Nephron progenitor cell (in vitro differentiated cells): ENCODE data around the gene NPSR1.

Experiments used
- DNase-seq: peaks from one replicate; pipeline ENCODE4 v3.0.0; 2021
- H3K27ac Mint-ChIP-seq: 2 replicates; pipeline ENCODE4 v1.8.0; 2021; ENCODE audit warnings: mild to moderate bottlenecking, moderate library complexity, mixed read lengths
- H3K27me3 Mint-ChIP-seq: 2 replicates; pipeline ENCODE4 v1.8.0; 2021; ENCODE audit warnings: mild to moderate bottlenecking, low read depth, mixed read lengths; ENCODE audit not compliant: poor library complexity
- H3K36me3 Mint-ChIP-seq: 2 replicates; pipeline ENCODE4 v1.8.0; 2021; ENCODE audit warnings: low read depth, mixed read lengths
- H3K4me1 Mint-ChIP-seq: 2 replicates; pipeline ENCODE4 v1.8.0; 2021; ENCODE audit warnings: mixed read lengths
- H3K4me3 Mint-ChIP-seq: 2 replicates; pipeline ENCODE4 v1.8.0; 2021; ENCODE audit warnings: mild to moderate bottlenecking, moderate library complexity, mixed read lengths
- H3K9me3 Mint-ChIP-seq: 2 replicates; pipeline ENCODE4 v1.8.0; 2021; ENCODE audit warnings: mild to moderate bottlenecking, moderate library complexity, mixed read lengths
- CTCF ChIP-seq: fragments of 200-600 bp; sonication (generic); IDR thresholded peaks from 2 replicates; pipeline ENCODE4 v1.5.0; 2021; ENCODE audit warnings: antibody characterized with exemption

The NPSR1 gene

GRCh38 chr7:34837316-34837715 lies 179.3 kb downstream of the NPSR1 start:
- H3K27ac Mint-ChIP-seq = no peak overlapping the region
- no peak for TF ChIP-seq CTCF
- H3K4me3 Mint-ChIP-seq = no peak overlapping the region
- no peaks in the 10 kb centered on the region for H3K9me3 Mint-ChIP-seq
- no peaks in the 10 kb centered on the region for H3K27me3 Mint-ChIP-seq
- no peak for DNase-seq
- H3K36me3 Mint-ChIP-seq = no peaks in the 10 kb centered on the region
- H3K4me1 Mint-ChIP-seq = no peaks in the 10 kb centered on the region

- H3K4me1 Mint-ChIP-seq = no peaks in the 10 kb centered on the region
- H3K9me3 Mint-ChIP-seq = no peaks in the 10 kb centered on the region
- H3K36me3 Mint-ChIP-seq = no peaks in the 10 kb centered on the region
- no peaks in the 10 kb centered on the region for H3K27me3 Mint-ChIP-seq
- no peak overlapping the region for H3K4me3 Mint-ChIP-seq
- no peak for TF ChIP-seq CTCF
- DNase-seq = no peak
- peak overlapping the region; percentile 23 for H3K27ac Mint-ChIP-seq
Measured at GRCh38 chr7:34837801-34838201, 179.8 kb downstream of the NPSR1 start.

DNA sequence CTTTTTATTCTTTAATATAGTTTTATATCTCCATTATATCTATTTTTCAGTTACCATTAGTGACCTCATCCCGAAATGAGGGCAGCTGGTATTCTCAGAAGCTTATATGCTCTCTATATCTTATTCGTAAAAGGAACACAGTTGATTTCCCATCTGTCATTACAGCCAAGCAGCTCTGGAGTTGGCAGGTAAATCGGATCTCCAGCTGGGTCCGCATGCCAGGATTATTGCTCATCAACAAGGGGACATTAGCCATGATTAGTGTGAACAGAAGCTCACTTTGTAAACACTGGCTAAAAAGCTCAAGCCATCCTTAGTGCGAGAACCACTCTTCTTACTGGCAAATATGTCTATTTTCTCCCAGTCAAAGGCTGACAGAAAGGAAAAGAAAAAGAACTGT lies 180.3 kb downstream of the NPSR1 start:
- no peak overlapping the region for H3K4me3 Mint-ChIP-seq
- no peaks in the 10 kb centered on the region for H3K4me1 Mint-ChIP-seq
- no peak for DNase-seq
- no peak for TF ChIP-seq CTCF
- H3K27me3 Mint-ChIP-seq = no peaks in the 10 kb centered on the region
- H3K36me3 Mint-ChIP-seq = no peaks in the 10 kb centered on the region
- no peak overlapping the region for H3K27ac Mint-ChIP-seq
- no peaks in the 10 kb centered on the region for H3K9me3 Mint-ChIP-seq

DNA sequence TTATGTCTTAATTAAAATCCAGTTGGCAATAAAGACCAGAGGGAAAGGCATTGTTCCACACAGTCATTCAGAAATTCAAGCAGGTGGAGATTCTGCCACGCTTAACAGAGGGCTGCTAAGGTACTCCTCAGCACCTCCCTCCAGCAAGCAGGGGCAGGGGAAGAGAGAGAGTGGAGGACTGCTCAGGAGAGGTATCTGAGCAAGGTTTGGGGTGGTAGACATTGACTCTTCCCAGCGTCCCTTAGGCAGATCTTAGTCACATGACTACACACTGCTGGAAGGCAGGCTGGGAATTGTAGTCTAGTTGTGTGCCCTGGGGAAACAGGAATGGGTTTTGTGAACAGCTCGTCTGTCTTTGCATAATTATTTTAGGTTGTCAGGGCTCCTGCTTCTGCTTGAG lies 181.6 kb downstream of the NPSR1 start:
- Mint-ChIP-seq H3K4me3 (no peak overlapping the region), H3K27me3 (no peaks in the 10 kb centered on the region), H3K9me3 (no peaks in the 10 kb centered on the region), H3K4me1 (no peaks in the 10 kb centered on the region), H3K36me3 (no peaks in the 10 kb centered on the region), H3K27ac (no peak overlapping the region)
- TF ChIP-seq CTCF = no peak
- DNase-seq = no peak

DNA sequence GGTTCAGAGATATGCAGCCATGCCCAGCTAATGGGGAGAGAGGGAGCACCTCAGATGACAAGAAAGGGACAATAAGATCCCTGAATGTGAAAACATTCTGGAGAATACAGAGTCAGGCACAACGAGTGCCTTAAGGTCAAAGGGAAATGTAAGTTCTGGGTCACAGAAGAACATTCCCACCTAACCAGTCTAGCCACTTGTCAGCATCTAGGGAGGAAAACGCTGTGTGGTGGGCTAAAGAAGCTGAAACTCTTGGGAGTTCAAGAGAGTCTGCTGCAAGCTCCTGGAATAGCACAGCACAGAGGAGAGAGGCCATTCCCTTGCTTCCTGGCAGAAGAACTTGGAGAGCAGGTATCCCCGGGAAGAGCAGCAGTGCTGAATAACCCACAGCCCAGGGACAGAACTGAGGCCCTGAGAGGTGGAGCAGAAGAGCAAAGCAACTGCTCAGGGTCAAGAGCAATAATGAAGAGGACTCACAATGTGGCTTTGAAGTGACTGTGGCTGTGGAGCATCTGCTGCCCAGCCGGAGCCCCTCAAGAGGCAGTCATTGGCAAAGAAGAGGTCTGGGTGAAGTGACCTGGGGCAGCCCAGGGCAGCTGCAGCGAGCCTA lies 182.3 kb downstream of the NPSR1 start:
- no peak for TF ChIP-seq CTCF
- Mint-ChIP-seq H3K9me3 (no peaks in the 10 kb centered on the region), H3K36me3 (no peaks in the 10 kb centered on the region), H3K27ac (no peak overlapping the region), H3K4me3 (no peak overlapping the region), H3K27me3 (no peaks in the 10 kb centered on the region), H3K4me1 (no peaks in the 10 kb centered on the region)
- no peak for DNase-seq

DNA sequence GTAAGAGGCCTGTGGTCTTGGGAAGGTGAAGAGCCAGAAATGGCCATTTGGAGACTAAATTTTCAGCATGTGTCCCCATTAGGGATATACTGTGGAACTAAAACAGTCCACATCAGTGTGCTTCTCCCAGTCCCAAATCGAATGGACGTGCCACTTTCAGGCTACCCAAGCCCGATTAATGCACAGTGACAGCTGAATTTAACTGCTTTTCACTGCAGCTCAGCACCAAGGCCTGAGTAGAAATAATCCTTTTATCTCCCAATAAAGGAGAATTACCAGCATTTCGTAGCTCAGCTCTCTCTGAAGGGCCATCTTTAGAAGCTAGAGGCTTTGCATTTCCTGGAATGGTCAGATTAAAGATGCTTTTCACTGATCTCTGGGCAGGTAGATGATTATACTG lies 183.3 kb downstream of the NPSR1 start:
- no peak overlapping the region for H3K27ac Mint-ChIP-seq
- no peaks in the 10 kb centered on the region for H3K36me3 Mint-ChIP-seq

More for the DNA sequence above, 183.3 kb downstream of the NPSR1 start:
- H3K9me3 Mint-ChIP-seq = no peaks in the 10 kb centered on the region
- DNase-seq = no peak
- H3K4me1 Mint-ChIP-seq = no peaks in the 10 kb centered on the region
- H3K4me3 Mint-ChIP-seq = no peak overlapping the region
- no peak for TF ChIP-seq CTCF
- no peaks in the 10 kb centered on the region for H3K27me3 Mint-ChIP-seq
